SK-MEL-5 (cell line): ENCODE measurements around the gene PSMB3. TPM values are rescaled to one million over a fixed set of nuclear protein-coding genes. Genes with fewer than 3 reads are reported as not detected.

Source experiments
- DNase-seq: peaks from one replicate; pipeline ENCODE4 v3.0.0-alpha.2; 2016; ENCODE audit warnings: low read depth, low spot score
- in situ Hi-C: cut with HindIII; loops from 2 replicates; pipeline ENCODE4 v1.10.0; 2016; ENCODE audit warnings: low sequenced_read_pairs, high pct_unique_total_duplicates, low pct_unique_long_range_greater_than_20kb
- small RNA-seq, 2 experiments: library from RNA; depleted of rRNA; stranded (forward); fragments of <200 nt; gene quantifications; one replicate each; pipeline ENCODE3, GENCODE V24; 2014
- total RNA-seq: library from RNA; depleted of rRNA; stranded (reverse); fragments of >200 nt; shearing (Covaris generic); gene quantifications from 2 replicates; pipeline ENCODE4 v1.2.3, GENCODE V29; 2014; rRNA removed

PSMB3 gene
- total RNA-seq, 1 experiment from 2014 or later, result 300 TPM

DNA sequence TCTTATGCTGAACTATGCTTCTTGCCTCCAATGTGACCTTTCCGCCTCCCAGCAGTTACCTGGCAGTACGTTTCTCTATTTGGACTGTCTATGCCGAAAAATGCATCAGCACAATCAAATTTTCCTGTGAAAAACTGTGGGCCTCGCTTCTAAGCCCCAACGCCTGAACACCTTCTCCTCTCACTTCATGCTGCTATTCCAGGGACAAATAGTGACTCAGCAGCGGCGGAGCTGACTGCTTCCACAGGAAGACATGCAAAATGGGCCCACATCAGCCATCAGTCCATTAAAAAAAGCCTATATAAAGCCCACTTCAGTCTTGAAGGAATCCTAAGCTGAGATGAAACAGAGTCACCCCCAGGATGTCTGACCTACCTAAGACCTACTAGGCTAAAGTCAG lies 57.3 kb downstream of the PSMB3 start:
- in situ Hi-C loops, result no loop called here

More for the DNA sequence above, 57.3 kb downstream of the PSMB3 start:
- no peak for DNase-seq

Small RNAs within 50 kb of the gene (small RNA-seq; reads per million reads assigned to genes)
- gene MIR4726 (0 to 0.10 reads per million in 2 experiments), gene RNA5SP440 (3.9 to 7.4 reads per million in 2 experiments), gene RNU6-866P (0 reads per million in 2 experiments)

Other genes starting within 250 kb of the PSMB3 start
- gene SRCIN1, start 146.8 kb upstream of the PSMB3 start, total RNA-seq, result 0.37 and 1.3 TPM in 2 replicates
- gene EPOP, start 77.8 kb upstream of the PSMB3 start, total RNA-seq, result 5.3 TPM in 2 replicates
- 18.7 and 19.1 TPM in 2 replicates for gene MLLT6, start 47.5 kb upstream of the PSMB3 start, total RNA-seq
- gene CISD3, start 22.4 kb upstream of the PSMB3 start, total RNA-seq, result 6.0 and 7.1 TPM in 2 replicates
- 3.5 and 4.3 TPM in 2 replicates for gene PCGF2, start 4.4 kb upstream of the PSMB3 start, total RNA-seq
- gene PIP4K2B, start 46.8 kb downstream of the PSMB3 start, total RNA-seq, result 21.6 and 23.1 TPM in 2 replicates
- 10.1 and 12.5 TPM in 2 replicates for gene CWC25, start 72.6 kb downstream of the PSMB3 start, total RNA-seq
- 2,873 and 3,047 TPM in 2 replicates for gene RPL23, start 101.0 kb downstream of the PSMB3 start, total RNA-seq
- gene LASP1, start 117.3 kb downstream of the PSMB3 start, total RNA-seq, result 16.7 and 16.8 TPM in 2 replicates
- not detected in 2 replicates for gene FBXO47, start 214.7 kb downstream of the PSMB3 start, total RNA-seq